K562 (cell line): ENCODE data around the gene QRICH1. TPM values are rescaled to one million over a fixed set of nuclear protein-coding genes. Genes with fewer than 3 reads are reported as not detected.

Experiments used
- ATAC-seq: fragments of 200-7000 bp; cut with Tn5 transposase; 3 replicates; pipeline ENCODE4 v1.9.1; 2020; ENCODE audit warnings: moderate library complexity
- BruUV-seq: library from RNA; stranded (reverse); fragments of 400-500 nt; replicated peaks from 2 replicates; lab custom pipeline; 2021; lab: Mats Ljungman, UMichigan
- CTCF ChIA-PET: fragments of 300-600 bp; formaldehyde crosslinking; extraction: SDS; loops from one replicate; lab custom pipeline; 2021; ENCODE audit warnings: low intra/inter-chr PET ratio; lab: Yijun Ruan, JAX
- POLR2A ChIA-PET: fragments of 300-600, 350-650 bp; sonication (Branson Sonifier 250); formaldehyde crosslinking; extraction: SDS; loops from one replicate; lab custom pipeline; 2021; ENCODE audit warnings: antibody characterized with exemption, inconsistent platforms; lab: Yijun Ruan, JAX
- DNase-seq, 4 experiments: peaks; one replicate each; pipeline versions ENCODE4 v3.0.0 to v3.0.0-alpha.2; 2011 to 2018; ENCODE audit warnings: low spot score in 3 of 4, mixed read lengths in 3 of 4; ENCODE audit errors: extremely low read depth in 1 of 4
- FAIRE-seq: peaks from 2 replicates; lab custom pipeline; 2011; peaks lifted over from hg19 to GRCh38; lab: Jason Lieb, UNC
- H2AFZ ChIP-seq: 2 replicates; pipeline ENCODE4 v1.6.0; 2011; ENCODE audit warnings: low read depth, low read length, control low read depth, inconsistent platforms
- H3K27ac ChIP-seq: fragments of 200-600 bp; 3 replicates; pipeline ENCODE4 v1.8.0; 2011; ENCODE audit warnings: low read depth, mild to moderate bottlenecking, control low read depth, inconsistent platforms, low read length, moderate library complexity, mixed read lengths; ENCODE audit errors: extremely low read depth
- H3K27me3 ChIP-seq, 2 experiments: fragments of 300-600 bp in 1 of 2; 2 replicates in 1 of 2; 3 replicates in 1 of 2; pipeline versions ENCODE4 v1.6.0 to v1.8.0; 2011; ENCODE audit warnings: inconsistent platforms in 2 of 2, low read length in 2 of 2, mild to moderate bottlenecking in 1 of 2, mixed read lengths in 1 of 2, moderate library complexity in 1 of 2; ENCODE audit not compliant: control insufficient read depth in 2 of 2, insufficient read depth in 2 of 2
- H3K36me3 ChIP-seq: fragments of 300-600 bp; 3 replicates; pipeline ENCODE4 v1.8.0; 2011; ENCODE audit warnings: mild to moderate bottlenecking, low read length, inconsistent platforms; ENCODE audit not compliant: control insufficient read depth, insufficient read depth
- H3K4me1 ChIP-seq, 2 experiments: fragments of 200-600 bp in 1 of 2; replicated peaks in 1 of 2; 2 replicates in 1 of 2; 3 replicates in 1 of 2; pipeline versions ENCODE4 v1.5.1 to v1.8.0; 2011; ENCODE audit warnings: inconsistent platforms in 2 of 2, low read length in 2 of 2, mild to moderate bottlenecking in 1 of 2, mixed read lengths in 1 of 2, moderate library complexity in 1 of 2; ENCODE audit not compliant: control insufficient read depth in 2 of 2, insufficient read depth in 2 of 2
- H3K4me2 ChIP-seq: 2 replicates; pipeline ENCODE4 v1.6.1; 2011; ENCODE audit warnings: low read length, control low read depth, inconsistent platforms, mixed read lengths; ENCODE audit not compliant: insufficient read depth
- H3K4me3 ChIP-seq: fragments of 200-600 bp; sonication (generic), shearing (Covaris generic); 2 replicates; pipeline ENCODE4 v1.5.1; 2016; ENCODE audit warnings: control low read depth, inconsistent platforms
- H3K79me2 ChIP-seq: fragments of 200-600 bp; 3 replicates; pipeline ENCODE4 v1.8.0; 2011; ENCODE audit warnings: low read length, inconsistent platforms; ENCODE audit not compliant: control insufficient read depth, insufficient read depth
- H3K9ac ChIP-seq, 2 experiments: 2 replicates each; pipeline versions ENCODE4 v1.6.0 to v1.6.1; 2011; ENCODE audit warnings: low read depth in 2 of 2, low read length in 2 of 2, control low read depth in 1 of 2, inconsistent platforms in 1 of 2, mild to moderate bottlenecking in 1 of 2, mixed read lengths in 1 of 2; ENCODE audit not compliant: insufficient read depth in 1 of 2
- H3K9me1 ChIP-seq: one replicate; pipeline ENCODE4 v1.6.0; 2011; ENCODE audit warnings: inconsistent platforms, mild to moderate bottlenecking, low read length, moderate library complexity; ENCODE audit not compliant: control insufficient read depth, insufficient read depth
- H3K9me3 ChIP-seq: replicated peaks from 2 replicates; pipeline ENCODE4 v1.5.1; 2011; ENCODE audit warnings: low read depth, low read length, inconsistent platforms; ENCODE audit not compliant: control insufficient read depth, insufficient read depth
- H4K20me1 ChIP-seq: replicated peaks from 2 replicates; pipeline ENCODE4 v1.6.1; 2011; ENCODE audit warnings: low read length, inconsistent platforms, mixed read lengths; ENCODE audit not compliant: control insufficient read depth, insufficient read depth
- ARID3A ChIP-seq: IDR thresholded peaks from 2 replicates; pipeline ENCODE4 v1.6.1; 2012; ENCODE audit warnings: low read depth, low read length, improper control_type of control experiment, borderline replicate concordance
- HINFP ChIP-seq: fragments of 450-650 bp; conservative IDR thresholded peaks from 2 replicates; pipeline ENCODE4 v1.6.1; 2016; ENCODE audit warnings: missing genetic modification characterization, low read depth, mild to moderate bottlenecking, control low read depth, missing compliant biosample characterization
- MAX ChIP-seq: sonication (generic); formaldehyde crosslinking; IDR thresholded peaks from 2 replicates; pipeline ENCODE4 v1.9.0; 2022; ENCODE audit warnings: mild to moderate bottlenecking, missing genetic modification reagents
- MGA ChIP-seq: fragments of 450-650 bp; IDR thresholded peaks from 2 replicates; pipeline ENCODE4 v1.6.1; 2016; ENCODE audit warnings: mild to moderate bottlenecking, moderate library complexity
- SMARCB1 ChIP-seq: IDR thresholded peaks from 2 replicates; pipeline ENCODE4 v1.6.1; 2011; ENCODE audit warnings: improper control_type of control experiment, low read depth; ENCODE audit not compliant: insufficient read length
- ZNF282 ChIP-seq: sonication (generic); formaldehyde crosslinking; IDR thresholded peaks from 2 replicates; pipeline ENCODE4 v1.8.1; 2023; ENCODE audit warnings: missing genetic modification reagents
- WGBS: fragments of 100-300 bp; shearing (Covaris generic); methylation state at CpG from one replicate; pipeline ENCODE4 v1.1.6; 2016; ENCODE audit warnings: low coverage, mixed read lengths; ENCODE audit not compliant: insufficient coverage; ENCODE audit errors: missing lambda C conversion rate; 5-methylcytosine and 5-hydroxymethylcytosine counted together
- in situ Hi-C: fragments of 300-500 bp; cut with MboI; formaldehyde crosslinking; loops from 4 replicates; pipeline ENCODE4 v1.15.0; 2018; ENCODE audit warnings: inconsistent platforms, mixed read lengths
- intact Hi-C: fragments of 100-400 bp; cut with micrococcal nuclease; formaldehyde crosslinking; loops from 2 replicates; pipeline ENCODE4 v1.14.2; 2022
- polyA plus RNA-seq, 8 experiments: library from polyadenylated mRNA; depleted of rRNA in 4 of 8; stranded (reverse) in 5 of 8; unstranded in 3 of 8; fragments of >200 nt; fragmentation: Nextera tagmentation in 2 of 8; fragmentation: Illumina TruSeq in 1 of 8; extraction: Ambion mirVana in 2 of 8; extraction: Trizol in 1 of 8; gene quantifications; 2 replicates each; pipeline versions ENCODE4 v1.2.1 to v1.2.3, GENCODE V29; 2011 to 2014; ENCODE audit warnings: inconsistent platforms in 1 of 8, missing spikeins in 1 of 8
- total RNA-seq, 7 experiments: library from RNA; depleted of rRNA in 6 of 7; stranded (reverse); fragments of >200 nt in 6 of 7; fragmentation: Illumina TruSeq in 2 of 7; extraction: Trizol in 2 of 7; gene quantifications; 2 replicates each; pipeline versions ENCODE4 v1.2.1 to v1.2.3, GENCODE V29; 2011 to 2021; ENCODE audit warnings: low replicate concordance in 1 of 7

Gene QRICH1
- total and polyA plus RNA-seq, 9 of the 15 experiments (the other 6 are each of a cell fraction or from before 2014, with no cell fraction given): 20.1 to 99.2 (median 56.7) TPM

GRCh38 chr3:49015072-49015471 lies 78.8 kb downstream of the QRICH1 start:
- Histone ChIP-seq H3K4me3 (no peak overlapping the region), H3K4me2 (no peak overlapping the region), H3K36me3 (peaks cover 52% of the 10 kb centered on the region; the same call in 2 of the 3 replicates), H3K27me3 (no peaks in the 10 kb centered on the region), H3K27ac (no peak overlapping the region), H3K9me1 (peaks cover 8% of the 10 kb centered on the region), H3K79me2 (peaks cover 48% of the 10 kb centered on the region), H3K9me3 (no peaks in the 10 kb centered on the region), H2AFZ (no peak overlapping the region), H4K20me1 (peaks cover 20% of the 10 kb centered on the region; the same call in 1 of the 2 replicates), H3K4me1 (peaks cover 8 to 33% of the 10 kb centered on the region in 2 experiments; a peak in 4 of 5 replicates), H3K9ac (no peak overlapping the region)
- ATAC-seq: no peak
- no TSS peak for BruUV-seq
- 87% methylated on average over 7 of the region's 8 CpGs for WGBS
- intact Hi-C loops (loop anchor here (2.0 kb wide), 1 partner anchor 26 kb away; no protein-coding TSS in a partner anchor), in situ Hi-C loops (no loop called here)
- FAIRE-seq: no peak
- POLR2A ChIA-PET: interaction anchor here (0.6 kb wide), 1 partner anchor 36 kb away, joined by 3 read pairs; no protein-coding TSS in a partner anchor
- no peak for DNase-seq
- CTCF ChIA-PET: no interaction called here
- TF ChIP-seq ARID3A (no peak), SMARCB1 (no peak), MAX (CRISPR knock-in tag) (no peak), ZNF282 (CRISPR knock-in tag) (no peak), HINFP (tag) (no peak), MGA (no peak)
